Peyer's patch (tissue), 4 donors: ENCODE measurements around the gene DMD.

Source experiments
- CTCF ChIP-seq, 6 experiments: fragments of 450-650 bp in 4 of 6; fragments of 200-600 bp in 2 of 6; sonication (generic) in 1 of 6; IDR thresholded peaks; one replicate each; pipeline ENCODE4 v1.5.1; 2017 to 2019; ENCODE audit warnings: antibody characterized with exemption in 6 of 6, mild to moderate bottlenecking in 3 of 6, moderate library complexity in 1 of 6
- POLR2A ChIP-seq, 2 donors: fragments of 450-650 bp; IDR thresholded peaks; one replicate each; pipeline ENCODE4 v1.5.1; 2017; ENCODE audit warnings: antibody characterized with exemption in 2 of 2, mild to moderate bottlenecking in 2 of 2, moderate library complexity in 2 of 2

GRCh38 chrX:33156152-33156726, 55.1 kb downstream of the DMD start:
- TF ChIP-seq CTCF (IDR thresholded peaks at IDR 0.05) (no peak), POLR2A (IDR thresholded peaks at IDR 0.05) (no peak)
